IMR-90 (cell line): ENCODE measurements around the gene MARS1. TPM values are rescaled to one million over a fixed set of nuclear protein-coding genes. Genes with fewer than 3 reads are reported as not detected.

ENCODE experiments used
- ATAC-seq: fragments of 200-7000 bp; cut with Tn5 transposase; 2 replicates; pipeline ENCODE4 v1.9.1; 2020; ENCODE audit warnings: low read depth, mild to moderate bottlenecking, moderate library complexity
- BruUV-seq: library from RNA; stranded (reverse); fragments of 400-500 nt; replicated peaks from 2 replicates; lab custom pipeline; 2021; lab: Mats Ljungman, UMichigan
- CTCF ChIA-PET: fragments of 300-600 bp; formaldehyde crosslinking; extraction: SDS; loops from one replicate; lab custom pipeline; 2021; ENCODE audit warnings: antibody characterized with exemption; lab: Yijun Ruan, JAX
- POLR2A ChIA-PET: fragments of 300-600 bp; sonication (Branson Sonifier 250); formaldehyde crosslinking; loops from one replicate; lab custom pipeline; 2022; ENCODE audit warnings: antibody characterized with exemption; ENCODE audit not compliant: unreplicated experiment; lab: Charles Lee
- DNase-seq: peaks from one replicate; pipeline ENCODE4 v3.0.0; 2013
- H2AFZ ChIP-seq: replicated peaks from 2 replicates; pipeline ENCODE3; 2013; ENCODE audit warnings: low read length, mild to moderate bottlenecking; ENCODE audit not compliant: poor library complexity
- H2AK5ac ChIP-seq: 2 replicates; pipeline ENCODE4 v1.6.1; 2013; ENCODE audit warnings: low read depth, low read length, inconsistent platforms
- H2AK9ac ChIP-seq: replicated peaks from 2 replicates; pipeline ENCODE3; 2013; ENCODE audit warnings: mild to moderate bottlenecking, low read depth, low read length, moderate library complexity; ENCODE audit not compliant: poor library complexity
- H2BK120ac ChIP-seq: 2 replicates; pipeline ENCODE4 v1.6.1; 2013; ENCODE audit warnings: low read depth, low read length, inconsistent platforms
- H2BK15ac ChIP-seq: 3 replicates; pipeline ENCODE4 v1.6.1; 2013; ENCODE audit warnings: low read depth, low read length, inconsistent platforms
- H2BK20ac ChIP-seq: 2 replicates; pipeline ENCODE4 v1.6.1; 2013; ENCODE audit warnings: low read depth, mild to moderate bottlenecking, inconsistent platforms, low read length, moderate library complexity
- H2BK5ac ChIP-seq: 2 replicates; pipeline ENCODE4 v1.6.1; 2013; ENCODE audit warnings: mild to moderate bottlenecking, low read depth, low read length, inconsistent platforms; ENCODE audit not compliant: poor library complexity, severe bottlenecking
- H3K14ac ChIP-seq: replicated peaks from 2 replicates; pipeline ENCODE4 v1.6.1; 2013; ENCODE audit warnings: low read depth, low read length, inconsistent platforms
- H3K18ac ChIP-seq: 2 replicates; pipeline ENCODE4 v1.6.1; 2013; ENCODE audit warnings: low read depth, low read length, control low read depth
- H3K23ac ChIP-seq: 2 replicates; pipeline ENCODE4 v1.6.1; 2013; ENCODE audit warnings: low read depth, low read length, inconsistent platforms
- H3K27ac ChIP-seq: 2 replicates; pipeline ENCODE4 v1.5.1; 2013; ENCODE audit warnings: mild to moderate bottlenecking, control low read depth, low read length; ENCODE audit not compliant: insufficient read depth
- H3K27me3 ChIP-seq: 2 replicates; pipeline ENCODE4 v1.6.1; 2013; ENCODE audit warnings: low read length; ENCODE audit not compliant: control insufficient read depth, insufficient read depth
- H3K36me3 ChIP-seq: 2 replicates; pipeline ENCODE4 v1.6.1; 2013; ENCODE audit warnings: low read length, mixed read lengths; ENCODE audit not compliant: control insufficient read depth, insufficient read depth
- H3K4ac ChIP-seq: 2 replicates; pipeline ENCODE4 v1.6.1; 2013; ENCODE audit warnings: low read depth, low read length, inconsistent platforms
- H3K4me1 ChIP-seq: 2 replicates; pipeline ENCODE4 v1.6.1; 2013; ENCODE audit warnings: low read length, mixed read lengths; ENCODE audit not compliant: control insufficient read depth, insufficient read depth
- H3K4me2 ChIP-seq: 2 replicates; pipeline ENCODE4 v1.6.1; 2013; ENCODE audit warnings: low read depth, mild to moderate bottlenecking, control low read depth, low read length, moderate library complexity
- H3K4me3 ChIP-seq: 2 replicates; pipeline ENCODE4 v1.5.1; 2013; ENCODE audit warnings: low read depth, mild to moderate bottlenecking, control low read depth, low read length, moderate library complexity; ENCODE audit not compliant: insufficient read depth
- H3K56ac ChIP-seq: 2 replicates; pipeline ENCODE4 v1.6.1; 2013; ENCODE audit warnings: low read length, inconsistent platforms; ENCODE audit not compliant: insufficient read depth; ENCODE audit errors: extremely low read depth
- H3K79me1 ChIP-seq, 2 experiments: 2 replicates each; pipeline ENCODE4 v1.6.1; 2013; ENCODE audit warnings: low read length in 2 of 2, inconsistent platforms in 1 of 2, low read depth in 1 of 2
- H3K9ac ChIP-seq: 2 replicates; pipeline ENCODE4 v1.6.1; 2013; ENCODE audit warnings: low read depth, low read length, control low read depth
- H3K9me1 ChIP-seq: 2 replicates; pipeline ENCODE4 v1.6.1; 2013; ENCODE audit warnings: low read length, inconsistent platforms; ENCODE audit not compliant: insufficient read depth
- H3K9me3 ChIP-seq: 2 replicates; pipeline ENCODE4 v1.6.1; 2013; ENCODE audit warnings: low read length; ENCODE audit not compliant: control insufficient read depth, insufficient read depth
- H4K20me1 ChIP-seq: 2 replicates; pipeline ENCODE4 v1.6.1; 2013; ENCODE audit warnings: low read length, inconsistent platforms; ENCODE audit not compliant: insufficient read depth
- H4K5ac ChIP-seq: 2 replicates; pipeline ENCODE4 v1.6.1; 2013; ENCODE audit warnings: mild to moderate bottlenecking, low read depth, low read length, control low read depth
- H4K8ac ChIP-seq, 2 experiments: 2 replicates each; pipeline ENCODE4 v1.6.1; 2013; ENCODE audit warnings: low read depth in 2 of 2, low read length in 2 of 2, control low read depth in 1 of 2, inconsistent platforms in 1 of 2
- H4K91ac ChIP-seq: 2 replicates; pipeline ENCODE4 v1.6.1; 2013; ENCODE audit warnings: low read depth, low read length, inconsistent platforms; ENCODE audit not compliant: insufficient read depth
- BHLHE40 ChIP-seq: fragments of 150-350 bp; IDR thresholded peaks from 2 replicates; pipeline ENCODE4 v1.6.1; 2016; ENCODE audit warnings: mild to moderate bottlenecking, low read depth, low read length
- CEBPB ChIP-seq: IDR thresholded peaks from 2 replicates; pipeline ENCODE4 v1.6.1; 2012; ENCODE audit warnings: low read depth, low read length, improper control_type of control experiment
- CHD1 ChIP-seq: IDR thresholded peaks from 2 replicates; pipeline ENCODE4 v1.6.1; 2012; ENCODE audit warnings: low read depth, low read length, improper control_type of control experiment
- ELK1 ChIP-seq: fragments of 150-350 bp; IDR thresholded peaks from 2 replicates; pipeline ENCODE4 v1.6.1; 2016; ENCODE audit warnings: low read depth, mild to moderate bottlenecking, low read length, moderate library complexity, borderline replicate concordance
- FOS ChIP-seq: fragments of 150-350 bp; IDR thresholded peaks from 2 replicates; pipeline ENCODE4 v1.6.1; 2016; ENCODE audit warnings: low read depth, low read length
- MAFK ChIP-seq: IDR thresholded peaks from 2 replicates; pipeline ENCODE4 v1.6.1; 2012; ENCODE audit warnings: low read depth, low read length, improper control_type of control experiment
- MAZ ChIP-seq: IDR thresholded peaks from 2 replicates; pipeline ENCODE4 v1.6.1; 2012; ENCODE audit warnings: low read depth, mild to moderate bottlenecking, low read length, improper control_type of control experiment, moderate library complexity, borderline replicate concordance
- MXI1 ChIP-seq: IDR thresholded peaks from 2 replicates; pipeline ENCODE4 v1.6.1; 2012; ENCODE audit warnings: low read depth, mild to moderate bottlenecking, low read length, moderate library complexity, borderline replicate concordance
- NFE2L2 ChIP-seq: fragments of 150-350 bp; IDR thresholded peaks from 2 replicates; pipeline ENCODE4 v1.6.1; 2016; ENCODE audit warnings: low read depth, mild to moderate bottlenecking, low read length
- POLR2A ChIP-seq: IDR thresholded peaks from 2 replicates; pipeline ENCODE4 v1.6.1; 2012; ENCODE audit warnings: mild to moderate bottlenecking, low read depth, low read length
- RAD21 ChIP-seq: IDR thresholded peaks from 2 replicates; pipeline ENCODE4 v1.6.1; 2012; ENCODE audit warnings: low read length, improper control_type of control experiment
- RCOR1 ChIP-seq: IDR thresholded peaks from 2 replicates; pipeline ENCODE4 v1.6.1; 2012; ENCODE audit warnings: mild to moderate bottlenecking, low read length, improper control_type of control experiment; ENCODE audit not compliant: insufficient replicate concordance
- RFX5 ChIP-seq: IDR thresholded peaks from 2 replicates; pipeline ENCODE4 v1.8.0; 2012; ENCODE audit warnings: low read depth, mild to moderate bottlenecking, low read length, moderate library complexity
- SMC3 ChIP-seq: fragments of 150-350 bp; IDR thresholded peaks from 2 replicates; pipeline ENCODE4 v1.6.1; 2016; ENCODE audit warnings: low read depth, mild to moderate bottlenecking, antibody characterized with exemption, low read length, moderate library complexity
- USF2 ChIP-seq: fragments of 150-350 bp; IDR thresholded peaks from 2 replicates; pipeline ENCODE4 v1.6.1; 2017; ENCODE audit warnings: mild to moderate bottlenecking, antibody characterized with exemption, low read length, low read depth
- dilution Hi-C: fragments of 300-500 bp; cut with HindIII; formaldehyde crosslinking; loops from one replicate; pipeline ENCODE4 v1.14.3; 2018; ENCODE audit warnings: low sequenced_read_pairs; ENCODE audit not compliant: unreplicated experiment
- in situ Hi-C: fragments of 300-500 bp; cut with MboI; formaldehyde crosslinking; loops from 3 replicates; pipeline ENCODE4 v1.14.3; 2019; ENCODE audit warnings: low sequenced_read_pairs, inconsistent platforms, mixed read lengths
- intact Hi-C: fragments of 100-400 bp; cut with micrococcal nuclease; formaldehyde crosslinking; loops from 2 replicates; pipeline ENCODE4 v1.10.0; 2022
- polyA plus RNA-seq, 3 experiments: library from polyadenylated mRNA; depleted of rRNA; stranded (reverse); fragments of >200 nt; gene quantifications; 2 replicates each; pipeline ENCODE4 v1.2.3, GENCODE V29; 2012; ENCODE audit warnings: low replicate concordance in 1 of 3
- total RNA-seq: library from RNA; depleted of rRNA; stranded (reverse); fragments of >200 nt; gene quantifications from 2 replicates; pipeline ENCODE4 v1.2.3, GENCODE V29; 2012
- TF ChIP-seq, protein P1 (sequence below): conservative IDR thresholded peaks from 2 replicates; pipeline ENCODE4 v1.5.1; 2012; ENCODE audit warnings: mild to moderate bottlenecking, low read depth, low read length, improper control_type of control experiment

MARS1 gene
- total and polyA plus RNA-seq, 2 of the 4 experiments (the other 2 are of a cell fraction) = 156 to 164 TPM

GRCh38 chr12:57496822-57497221, 9.0 kb downstream of the MARS1 start:
- Histone ChIP-seq H2AK9ac (no peak overlapping the region), H2BK20ac (no peak overlapping the region), H3K27me3 (no peaks in the 10 kb centered on the region), H3K9me1 (peaks cover 14% of the 10 kb centered on the region), H3K9ac (no peak overlapping the region), H3K4me1 (no peaks in the 10 kb centered on the region), H3K14ac (no peak overlapping the region), H4K20me1 (peaks cover 28% of the 10 kb centered on the region; the same call in 1 of the 2 replicates), H2BK15ac (no peak overlapping the region), H2BK5ac (no peak overlapping the region), H3K4ac (no peak overlapping the region), H3K18ac (no peak overlapping the region), H3K23ac (no peak overlapping the region), H3K56ac (no peak overlapping the region), H3K9me3 (no peaks in the 10 kb centered on the region), H2BK120ac (no peak overlapping the region), H3K4me2 (no peak overlapping the region), H4K8ac (peak overlapping the region in 1 of 2 experiments; percentile 55; a peak in 1 of 4 replicates), H3K79me1 (peaks cover 43 to 47% of the 10 kb centered on the region in 2 experiments), H3K27ac (no peak overlapping the region), H4K91ac (no peak overlapping the region), H4K5ac (no peak overlapping the region), H2AK5ac (no peak overlapping the region), H3K36me3 (peaks cover 45% of the 10 kb centered on the region), H2AFZ (no peak overlapping the region), H3K4me3 (no peak overlapping the region)
- intact Hi-C loops = no loop called here
- no peak for TF ChIP-seq RFX5
- TF ChIP-seq RAD21 = no peak
- no peak for TF ChIP-seq RCOR1
- TF ChIP-seq, protein P1, sequence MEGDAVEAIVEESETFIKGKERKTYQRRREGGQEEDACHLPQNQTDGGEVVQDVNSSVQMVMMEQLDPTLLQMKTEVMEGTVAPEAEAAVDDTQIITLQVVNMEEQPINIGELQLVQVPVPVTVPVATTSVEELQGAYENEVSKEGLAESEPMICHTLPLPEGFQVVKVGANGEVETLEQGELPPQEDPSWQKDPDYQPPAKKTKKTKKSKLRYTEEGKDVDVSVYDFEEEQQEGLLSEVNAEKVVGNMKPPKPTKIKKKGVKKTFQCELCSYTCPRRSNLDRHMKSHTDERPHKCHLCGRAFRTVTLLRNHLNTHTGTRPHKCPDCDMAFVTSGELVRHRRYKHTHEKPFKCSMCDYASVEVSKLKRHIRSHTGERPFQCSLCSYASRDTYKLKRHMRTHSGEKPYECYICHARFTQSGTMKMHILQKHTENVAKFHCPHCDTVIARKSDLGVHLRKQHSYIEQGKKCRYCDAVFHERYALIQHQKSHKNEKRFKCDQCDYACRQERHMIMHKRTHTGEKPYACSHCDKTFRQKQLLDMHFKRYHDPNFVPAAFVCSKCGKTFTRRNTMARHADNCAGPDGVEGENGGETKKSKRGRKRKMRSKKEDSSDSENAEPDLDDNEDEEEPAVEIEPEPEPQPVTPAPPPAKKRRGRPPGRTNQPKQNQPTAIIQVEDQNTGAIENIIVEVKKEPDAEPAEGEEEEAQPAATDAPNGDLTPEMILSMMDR = no peak
- TF ChIP-seq ELK1 = no peak
- TF ChIP-seq MXI1 = no peak
- TF ChIP-seq SMC3 = no peak
- no peak for TF ChIP-seq POLR2A
- no peak for TF ChIP-seq CHD1
- no peak for TF ChIP-seq MAZ
- no peak for TF ChIP-seq USF2
- no peak for TF ChIP-seq MAFK
- TF ChIP-seq NFE2L2 = no peak
- no peak for TF ChIP-seq FOS
- no peak for TF ChIP-seq BHLHE40
- TF ChIP-seq CEBPB = no peak
- CTCF ChIA-PET = no interaction called here
- BruUV-seq = no TSS peak
- DNase-seq (no peak), ATAC-seq (no peak)
- dilution Hi-C loops = no loop called here
- in situ Hi-C loops = no loop called here
- POLR2A ChIA-PET = no interaction called here
